Choroid plexus epithelial cell (primary cell): Measurements from ENCODE around the gene HYOU1.

Source experiments
- DNase-seq: peaks from one replicate; pipeline ENCODE4 v3.0.0-alpha.2; 2010; ENCODE audit warnings: low read depth
- H3K4me3 ChIP-seq: 2 replicates; pipeline ENCODE4 v1.5.1; 2011; ENCODE audit warnings: low read depth, mild to moderate bottlenecking, control low read depth, low read length, moderate library complexity
- TF ChIP-seq, protein P1 (sequence below): conservative IDR thresholded peaks from 2 replicates; pipeline ENCODE4 v1.5.1; 2011; ENCODE audit warnings: low read depth, mild to moderate bottlenecking, control low read depth, inconsistent platforms, low read length, moderate library complexity

The HYOU1 gene

DNA sequence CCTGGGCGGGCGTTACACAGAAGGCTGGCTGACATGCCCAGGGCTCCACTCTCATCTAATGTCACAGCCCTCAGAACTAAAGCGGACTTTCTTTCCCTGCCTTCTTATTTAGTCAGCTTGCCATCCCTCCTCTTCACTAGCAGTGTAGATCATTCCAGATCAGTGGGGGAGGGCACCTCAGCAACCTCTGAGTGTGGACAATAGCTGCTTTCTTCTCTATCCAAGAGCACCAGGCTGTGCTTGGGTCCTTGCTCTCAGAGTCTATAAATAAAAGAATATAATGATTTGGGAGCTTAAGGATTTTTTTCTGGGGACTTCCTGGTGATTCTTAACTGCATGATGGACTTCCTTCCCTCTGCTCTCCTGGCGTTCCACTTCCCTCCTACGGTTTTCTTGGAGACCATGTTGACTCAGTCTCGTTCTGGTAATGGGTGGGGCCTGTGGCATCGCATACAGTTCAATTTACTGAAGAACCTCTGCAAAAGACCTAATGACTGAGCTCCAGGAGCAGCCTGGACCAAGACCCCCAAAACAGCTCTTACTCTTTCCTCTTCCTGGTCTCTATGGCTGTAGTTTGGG lies 24.8 kb upstream of the HYOU1 start:
- no peak for DNase-seq
- H3K4me3 ChIP-seq, result no peak overlapping the region
- TF ChIP-seq, protein P1, sequence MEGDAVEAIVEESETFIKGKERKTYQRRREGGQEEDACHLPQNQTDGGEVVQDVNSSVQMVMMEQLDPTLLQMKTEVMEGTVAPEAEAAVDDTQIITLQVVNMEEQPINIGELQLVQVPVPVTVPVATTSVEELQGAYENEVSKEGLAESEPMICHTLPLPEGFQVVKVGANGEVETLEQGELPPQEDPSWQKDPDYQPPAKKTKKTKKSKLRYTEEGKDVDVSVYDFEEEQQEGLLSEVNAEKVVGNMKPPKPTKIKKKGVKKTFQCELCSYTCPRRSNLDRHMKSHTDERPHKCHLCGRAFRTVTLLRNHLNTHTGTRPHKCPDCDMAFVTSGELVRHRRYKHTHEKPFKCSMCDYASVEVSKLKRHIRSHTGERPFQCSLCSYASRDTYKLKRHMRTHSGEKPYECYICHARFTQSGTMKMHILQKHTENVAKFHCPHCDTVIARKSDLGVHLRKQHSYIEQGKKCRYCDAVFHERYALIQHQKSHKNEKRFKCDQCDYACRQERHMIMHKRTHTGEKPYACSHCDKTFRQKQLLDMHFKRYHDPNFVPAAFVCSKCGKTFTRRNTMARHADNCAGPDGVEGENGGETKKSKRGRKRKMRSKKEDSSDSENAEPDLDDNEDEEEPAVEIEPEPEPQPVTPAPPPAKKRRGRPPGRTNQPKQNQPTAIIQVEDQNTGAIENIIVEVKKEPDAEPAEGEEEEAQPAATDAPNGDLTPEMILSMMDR, result no peak

DNA sequence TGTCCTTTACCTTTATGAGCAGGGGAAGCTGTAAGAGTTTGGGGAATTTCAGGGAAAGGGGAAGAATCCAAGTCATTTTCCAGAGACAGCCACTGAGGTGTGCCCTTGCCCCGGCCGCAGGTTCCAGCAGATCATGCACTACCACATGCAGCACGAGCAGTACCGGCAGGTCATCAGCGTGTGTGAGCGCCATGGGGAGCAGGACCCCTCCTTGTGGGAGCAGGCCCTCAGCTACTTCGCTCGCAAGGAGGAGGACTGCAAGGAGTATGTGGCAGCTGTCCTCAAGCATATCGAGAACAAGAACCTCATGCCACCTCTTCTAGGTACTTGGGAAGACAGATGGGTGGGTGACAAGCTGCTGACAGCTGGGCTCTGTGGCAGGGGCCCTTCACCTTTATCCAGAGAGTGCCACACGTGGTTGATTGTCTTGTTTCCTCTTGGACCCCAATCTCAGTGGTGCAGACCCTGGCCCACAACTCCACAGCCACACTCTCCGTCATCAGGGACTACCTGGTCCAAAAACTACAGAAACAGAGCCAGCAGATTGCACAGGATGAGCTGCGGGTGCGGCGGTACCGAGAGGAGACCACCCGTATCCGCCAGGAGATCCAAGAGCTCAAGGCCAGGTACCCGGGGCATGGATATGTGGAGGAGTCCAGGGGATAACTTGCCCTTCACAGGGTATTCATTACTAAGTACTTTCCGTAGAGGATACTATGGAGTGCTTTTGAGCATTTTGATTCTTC lies 21.8 kb upstream of the HYOU1 start:
- DNase-seq, result no peak
- TF ChIP-seq, protein P1, result no peak
- H3K4me3 ChIP-seq, result no peak overlapping the region

DNA sequence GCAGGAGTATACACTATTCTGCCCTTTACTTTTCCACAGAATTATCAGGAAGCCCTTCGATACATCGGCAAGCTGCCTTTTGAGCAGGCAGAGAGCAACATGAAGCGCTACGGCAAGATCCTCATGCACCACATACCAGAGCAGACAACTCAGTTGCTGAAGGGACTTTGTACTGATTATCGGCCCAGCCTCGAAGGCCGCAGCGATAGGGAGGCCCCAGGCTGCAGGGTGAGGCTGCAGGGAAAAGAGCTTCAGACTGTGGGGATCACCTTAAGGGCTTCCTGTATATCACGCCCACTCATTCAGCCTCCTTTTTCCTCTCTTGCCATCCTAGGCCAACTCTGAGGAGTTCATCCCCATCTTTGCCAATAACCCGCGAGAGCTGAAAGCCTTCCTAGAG lies 20.8 kb upstream of the HYOU1 start:
- TF ChIP-seq, protein P1, result no peak
- H3K4me3 ChIP-seq, result no peak overlapping the region
- no peak for DNase-seq

DNA sequence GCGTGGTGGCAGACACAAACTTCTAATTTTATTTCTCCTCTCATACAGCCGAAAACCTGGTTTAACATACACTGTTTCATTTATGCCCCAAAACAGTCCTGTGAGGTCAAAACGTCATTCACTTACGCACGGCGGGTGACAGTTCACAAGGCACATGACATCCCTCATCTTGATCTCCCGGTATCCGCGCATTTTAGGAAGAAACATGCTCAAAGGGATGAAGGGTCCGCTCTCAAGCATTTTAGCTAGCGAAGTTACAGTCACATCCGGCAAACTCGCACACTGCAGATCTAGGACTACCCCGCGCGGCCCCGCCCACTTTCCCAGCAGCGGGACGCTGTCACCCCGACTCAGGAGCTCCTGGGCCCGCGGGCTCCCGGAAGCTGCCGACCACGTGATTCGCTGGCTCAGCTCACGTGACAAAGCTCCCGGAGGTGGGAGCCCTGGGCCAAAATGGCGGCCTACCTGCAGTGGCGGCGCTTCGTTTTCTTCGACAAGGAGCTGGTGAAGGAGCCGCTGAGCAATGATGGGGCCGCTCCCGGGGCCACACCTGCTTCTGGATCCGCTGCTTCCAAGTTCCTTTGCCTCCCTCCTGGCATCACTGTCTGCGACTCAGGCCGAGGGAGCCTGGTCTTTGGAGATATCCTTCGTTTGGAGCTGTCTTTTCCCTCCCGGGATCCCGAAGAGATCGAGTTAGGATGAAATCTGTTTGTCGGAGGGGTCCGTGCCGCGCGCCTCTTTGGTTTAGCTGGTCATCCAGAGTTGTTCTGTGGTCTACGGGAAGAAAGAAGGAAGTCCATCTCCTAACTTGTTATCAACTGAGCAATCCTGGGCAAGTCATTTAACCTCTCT lies 10.6 kb upstream of the HYOU1 start, which contains the start of gene VPS11:
VPS11 (plus strand) TSS at position 448 of the 852 bp plus-strand sequence; CDS start at position 454, 6 bp downstream.
- TF ChIP-seq, protein P1, result no peak

DNA sequence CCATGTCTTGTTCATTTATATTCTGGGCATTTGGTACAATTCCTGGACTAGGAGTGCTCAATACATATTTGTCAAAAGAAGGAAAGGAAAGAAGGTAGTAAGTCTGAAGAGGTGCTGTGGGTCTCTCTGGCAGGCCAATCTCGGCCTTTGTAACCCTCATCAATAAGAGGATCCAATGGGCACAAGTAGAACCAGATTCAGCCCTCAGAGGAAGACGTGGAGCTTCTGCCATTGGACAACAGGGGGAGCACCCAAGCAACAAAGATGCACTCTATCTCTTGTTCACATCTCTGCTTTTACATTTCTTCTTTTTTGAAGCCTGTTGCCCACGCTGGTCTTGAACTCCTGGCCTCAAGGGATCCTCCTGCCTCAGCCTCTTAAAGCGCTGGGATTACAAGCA lies 8.4 kb upstream of the HYOU1 start:
- H3K4me3 ChIP-seq, result no peak overlapping the region
- TF ChIP-seq, protein P1, result peak; percentile 75
- DNase-seq, result peak; percentile 62

More for the DNA sequence above, 10.6 kb upstream of the HYOU1 start, which contains the start of gene VPS11:
- DNase-seq, result peak; percentile 97
- H3K4me3 ChIP-seq, result peak within 1 kb of the TSS; percentile 99

DNA sequence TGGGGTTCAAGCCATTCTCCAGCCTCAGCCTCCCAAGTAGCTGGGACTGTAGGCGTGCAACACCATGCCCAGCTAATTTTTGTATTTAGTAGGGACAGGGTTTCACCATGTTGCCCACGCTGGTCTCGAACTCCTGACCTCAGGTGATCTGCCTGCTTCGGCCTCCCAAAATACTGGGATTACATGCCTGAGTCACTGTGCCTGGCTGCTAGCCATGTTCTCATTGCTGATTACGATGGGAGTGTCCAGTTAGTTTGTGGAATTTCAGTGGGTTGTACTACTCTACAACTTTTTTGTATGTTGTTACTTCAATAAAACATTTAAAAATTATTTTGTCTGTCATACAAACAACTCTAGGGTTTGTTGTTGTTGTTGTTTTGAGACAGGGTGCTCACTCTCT lies 5.8 kb upstream of the HYOU1 start:
- TF ChIP-seq, protein P1, result no peak
- H3K4me3 ChIP-seq, result no peak overlapping the region
- peak; percentile 74 for DNase-seq
